SU-DHL-6 (cell line): ENCODE data around the gene XPOT.

Source experiments
- H2AFZ ChIP-seq: fragments of 200-600 bp; sonication (generic); 2 replicates; pipeline ENCODE4 v1.6.1; 2014; ENCODE audit warnings: low read depth, mild to moderate bottlenecking, moderate library complexity, mixed read lengths, antibody characterized with exemption, low read length; ENCODE audit not compliant: severe bottlenecking
- H3F3A ChIP-seq: fragments of 200-600 bp; shearing (Covaris generic); 2 replicates; pipeline ENCODE4 v1.6.0; 2016; ENCODE audit warnings: antibody characterized with exemption, mild to moderate bottlenecking; ENCODE audit not compliant: insufficient read depth
- H3K27ac ChIP-seq: fragments of 200-600 bp; sonication (generic); 2 replicates; pipeline ENCODE4 v1.5.1; 2016; ENCODE audit warnings: low read depth, mild to moderate bottlenecking, low read length, moderate library complexity, mixed read lengths
- H3K27me3 ChIP-seq: fragments of 200-600 bp; sonication (generic), shearing (Covaris generic); 2 replicates; pipeline ENCODE4 v1.6.0; 2014; ENCODE audit warnings: mild to moderate bottlenecking, low read length
- H3K36me3 ChIP-seq: fragments of 200-600 bp; sonication (generic); 2 replicates; pipeline ENCODE4 v1.6.1; 2014; ENCODE audit warnings: mild to moderate bottlenecking, low read length, mixed read lengths
- H3K4me2 ChIP-seq: fragments of 300-600, 200-600 bp; shearing (Covaris generic), sonication (generic); 2 replicates; pipeline ENCODE4 v1.6.0; 2014; ENCODE audit warnings: low read length, low read depth, mild to moderate bottlenecking; ENCODE audit not compliant: poor library complexity, severe bottlenecking
- H3K4me3 ChIP-seq: fragments of 200-600 bp; sonication (generic); 2 replicates; pipeline ENCODE4 v1.5.1; 2014; ENCODE audit warnings: antibody characterized with exemption, low read length, mild to moderate bottlenecking, mixed read lengths; ENCODE audit not compliant: insufficient read depth, poor library complexity, severe bottlenecking
- H3K79me2 ChIP-seq: fragments of 200-600 bp; sonication (generic); 2 replicates; pipeline ENCODE4 v1.6.1; 2014; ENCODE audit warnings: mild to moderate bottlenecking, low read length, moderate library complexity; ENCODE audit not compliant: insufficient read depth
- H3K9ac ChIP-seq: fragments of 200-600 bp; sonication (generic); 2 replicates; pipeline ENCODE4 v1.7.0; 2014; ENCODE audit warnings: mild to moderate bottlenecking, low read length
- H3K9me2 ChIP-seq: fragments of 200-600 bp; sonication (generic); replicated peaks from 2 replicates; pipeline ENCODE4 v1.6.1; 2014; ENCODE audit warnings: low read length; ENCODE audit not compliant: insufficient read depth
- H3K9me3 ChIP-seq: fragments of 200-600 bp; sonication (generic); 2 replicates; pipeline ENCODE4 v1.6.1; 2014; ENCODE audit warnings: low read length, mixed read lengths; ENCODE audit not compliant: insufficient read depth
- H4K20me1 ChIP-seq: fragments of 200-600 bp; sonication (generic); 2 replicates; pipeline ENCODE4 v1.6.1; 2014; ENCODE audit warnings: low read depth, mild to moderate bottlenecking, antibody characterized with exemption, low read length, moderate library complexity, mixed read lengths
- EZH2phosphoT487 ChIP-seq: fragments of 200-600 bp; sonication (generic), shearing (Covaris generic); conservative IDR thresholded peaks from 2 replicates; pipeline ENCODE4 v1.6.1; 2018; ENCODE audit warnings: mild to moderate bottlenecking, antibody characterized with exemption, low read length, moderate library complexity, mixed read lengths
- TF ChIP-seq, protein P1 (sequence below): fragments of 200-600 bp; sonication (generic); IDR thresholded peaks from one replicate; pipeline ENCODE4 v1.5.1; 2017; ENCODE audit warnings: antibody characterized with exemption, mild to moderate bottlenecking, low read length, moderate library complexity; ENCODE audit not compliant: insufficient read depth, poor library complexity, severe bottlenecking

Gene XPOT

DNA sequence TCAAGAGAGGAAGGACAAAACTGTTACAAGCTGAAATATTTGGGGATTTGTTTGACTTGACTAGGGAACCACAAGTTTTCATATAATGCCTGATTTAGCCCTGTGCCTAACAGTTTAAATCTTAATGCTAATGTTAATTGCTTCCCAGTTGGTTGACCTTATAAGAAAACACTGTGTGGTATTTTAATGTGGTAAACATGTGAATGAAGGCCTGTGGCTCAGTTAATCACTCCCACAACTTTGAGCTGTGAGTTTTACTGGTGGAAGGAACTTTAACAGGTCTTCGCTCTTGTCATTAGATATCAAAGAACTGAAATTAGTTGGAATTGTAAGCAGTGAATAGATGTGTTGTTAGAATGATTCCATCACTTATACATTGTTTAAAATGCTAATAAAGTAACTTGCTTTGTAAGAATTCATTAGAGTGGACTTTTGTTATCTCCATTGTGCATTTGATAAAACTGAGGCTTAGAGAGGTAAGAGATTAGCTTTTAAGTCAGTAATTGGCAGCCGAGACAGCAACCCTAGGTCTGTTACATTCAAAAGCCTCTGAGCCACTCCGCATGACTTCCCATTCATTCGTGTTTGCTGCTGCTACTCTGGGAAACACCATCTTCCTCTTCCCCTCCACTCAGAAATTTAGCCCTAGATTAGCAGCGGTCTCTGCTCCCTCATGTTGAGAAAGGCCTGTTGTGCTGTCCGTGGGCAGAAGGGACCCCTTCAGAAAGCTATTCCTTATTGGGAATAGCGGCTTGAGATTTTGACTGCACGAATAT lies 46.7 kb downstream of the XPOT start:
- Histone ChIP-seq H3K9ac (peak overlapping the region; percentile 91), H3K79me2 (peaks cover 45% of the 10 kb centered on the region), H3K4me3 (peak overlapping the region; percentile 78), H3K9me2 (no peaks in the 10 kb centered on the region), H4K20me1 (peaks cover 9% of the 10 kb centered on the region; the same call in 1 of the 2 replicates), H2AFZ (peak overlapping the region; percentile 91), H3K9me3 (no peaks in the 10 kb centered on the region), H3K36me3 (peaks cover 9% of the 10 kb centered on the region; the same call in 1 of the 2 replicates), H3K27ac (peak overlapping the region; percentile 62), H3K27me3 (no peaks in the 10 kb centered on the region), H3F3A (peaks cover 25% of the 10 kb centered on the region), H3K4me2 (peak overlapping the region; percentile 92)
- TF ChIP-seq, protein P1, sequence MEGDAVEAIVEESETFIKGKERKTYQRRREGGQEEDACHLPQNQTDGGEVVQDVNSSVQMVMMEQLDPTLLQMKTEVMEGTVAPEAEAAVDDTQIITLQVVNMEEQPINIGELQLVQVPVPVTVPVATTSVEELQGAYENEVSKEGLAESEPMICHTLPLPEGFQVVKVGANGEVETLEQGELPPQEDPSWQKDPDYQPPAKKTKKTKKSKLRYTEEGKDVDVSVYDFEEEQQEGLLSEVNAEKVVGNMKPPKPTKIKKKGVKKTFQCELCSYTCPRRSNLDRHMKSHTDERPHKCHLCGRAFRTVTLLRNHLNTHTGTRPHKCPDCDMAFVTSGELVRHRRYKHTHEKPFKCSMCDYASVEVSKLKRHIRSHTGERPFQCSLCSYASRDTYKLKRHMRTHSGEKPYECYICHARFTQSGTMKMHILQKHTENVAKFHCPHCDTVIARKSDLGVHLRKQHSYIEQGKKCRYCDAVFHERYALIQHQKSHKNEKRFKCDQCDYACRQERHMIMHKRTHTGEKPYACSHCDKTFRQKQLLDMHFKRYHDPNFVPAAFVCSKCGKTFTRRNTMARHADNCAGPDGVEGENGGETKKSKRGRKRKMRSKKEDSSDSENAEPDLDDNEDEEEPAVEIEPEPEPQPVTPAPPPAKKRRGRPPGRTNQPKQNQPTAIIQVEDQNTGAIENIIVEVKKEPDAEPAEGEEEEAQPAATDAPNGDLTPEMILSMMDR, result no peak
- TF ChIP-seq EZH2phosphoT487, result no peak

DNA sequence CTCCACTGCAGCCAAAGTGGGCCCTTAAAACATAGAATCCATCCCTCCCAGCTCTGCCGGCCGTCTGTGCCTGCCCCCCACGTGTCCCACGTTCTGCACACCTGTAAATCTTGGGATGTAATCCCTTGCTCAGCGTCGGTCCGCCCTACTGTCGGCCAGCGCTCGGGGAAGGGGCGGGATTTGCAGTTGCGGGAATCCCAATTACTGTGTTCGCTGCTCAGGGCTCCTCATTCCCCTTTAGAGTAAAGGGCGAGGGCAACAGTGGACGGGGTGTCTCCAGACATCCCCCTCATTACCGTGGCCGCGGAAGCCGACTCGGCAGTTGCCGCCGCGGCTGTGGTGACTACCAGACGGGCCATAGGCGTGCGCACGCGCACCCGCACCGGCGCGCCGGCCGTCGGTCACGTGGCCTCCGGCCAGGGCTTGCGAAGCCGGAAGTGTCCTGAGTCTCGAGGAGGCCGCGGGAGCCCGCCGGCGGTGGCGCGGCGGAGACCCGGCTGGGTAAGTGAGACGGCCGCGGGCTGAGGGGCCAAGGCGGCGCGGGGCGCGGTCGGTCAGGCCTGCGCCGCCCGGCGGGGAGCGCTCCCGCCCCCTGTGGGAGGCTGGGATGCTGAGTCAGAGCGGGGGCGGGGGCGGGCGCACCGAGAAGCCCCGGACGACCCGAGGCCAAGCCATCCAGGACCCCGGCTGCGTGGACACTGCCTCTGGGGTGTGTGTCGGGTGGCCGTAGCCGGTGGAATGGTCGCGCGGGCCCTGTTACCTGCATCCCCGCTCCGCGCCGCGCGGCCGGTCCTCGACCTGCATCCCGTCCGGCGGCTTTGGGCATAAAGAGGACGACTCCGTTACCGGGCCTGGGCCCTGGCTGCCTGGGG lies 47.7 kb downstream of the XPOT start, which contains the start of gene TBK1:
Gene TBK1, plus strand, starts transcription at position 434 of the 872 bp plus-strand sequence. CDS start 3,751 bp downstream, outside the sequence.
- peaks cover 26% of the 10 kb centered on the region for H3F3A ChIP-seq
- no peaks in the 10 kb centered on the region for H3K9me2 ChIP-seq
- peaks cover 9% of the 10 kb centered on the region; the same call in 1 of the 2 replicates for H4K20me1 ChIP-seq
- peak within 1 kb of the TSS; percentile 91 for H3K9ac ChIP-seq
- H3K27me3 ChIP-seq, result no peaks in the 10 kb centered on the region
- H3K36me3 ChIP-seq, result peaks cover 6% of the 10 kb centered on the region; the same call in 1 of the 2 replicates
- H3K79me2 ChIP-seq, result peaks cover 55% of the 10 kb centered on the region
- H3K4me2 ChIP-seq, result peak within 1 kb of the TSS; percentile 92
- TF ChIP-seq, protein P1, result no peak
- no peak for TF ChIP-seq EZH2phosphoT487
- peak within 1 kb of the TSS; percentile 91 for H2AFZ ChIP-seq
- H3K27ac ChIP-seq, result peak within 1 kb of the TSS; percentile 62
- peak within 1 kb of the TSS; percentile 78 for H3K4me3 ChIP-seq
- H3K9me3 ChIP-seq, result no peaks in the 10 kb centered on the region

DNA sequence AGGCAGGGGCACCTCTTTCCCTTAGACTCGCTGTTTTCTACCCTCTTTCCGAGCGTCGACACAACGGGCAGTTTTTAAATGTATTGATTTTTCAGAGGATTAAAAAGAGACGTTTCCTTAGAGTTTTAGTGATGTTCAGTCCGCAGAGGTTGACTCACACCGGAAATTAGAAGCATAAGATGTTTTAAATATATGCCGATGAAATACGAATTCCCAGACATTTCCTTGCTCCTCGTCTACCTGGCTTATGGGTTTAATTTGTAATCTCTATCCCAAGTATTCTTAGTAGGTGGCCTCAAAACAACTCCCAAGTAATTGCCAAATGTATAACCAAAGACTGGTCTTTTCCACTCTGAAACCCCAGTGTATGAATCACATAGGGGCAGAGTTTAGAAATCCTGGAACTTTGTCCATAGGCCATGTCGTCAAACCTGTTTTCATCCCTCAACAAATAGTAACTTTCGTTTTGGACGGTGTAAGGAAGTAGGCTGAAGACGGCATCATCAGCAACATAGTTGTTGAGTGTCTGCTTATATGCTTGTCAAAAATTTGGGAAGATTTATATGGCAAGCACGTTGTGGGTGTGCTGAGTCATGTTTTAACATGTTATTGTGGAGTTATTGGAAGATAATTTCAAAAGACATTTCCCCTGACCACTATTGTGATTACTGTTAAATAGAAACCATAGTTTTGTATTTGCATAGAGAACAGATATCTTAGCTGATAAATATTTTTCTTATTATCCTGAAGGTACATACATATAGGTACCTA lies 48.6 kb downstream of the XPOT start:
- TF ChIP-seq, protein P1, result no peak
- TF ChIP-seq EZH2phosphoT487, result no peak
- H3K27me3 ChIP-seq, result no peaks in the 10 kb centered on the region
- H2AFZ ChIP-seq, result peak overlapping the region; percentile 91
- peak overlapping the region; percentile 92 for H3K4me2 ChIP-seq
- no peaks in the 10 kb centered on the region for H3K9me2 ChIP-seq
- H3F3A ChIP-seq, result peaks cover 29% of the 10 kb centered on the region
- H3K27ac ChIP-seq, result peak overlapping the region; percentile 62
- H3K36me3 ChIP-seq, result peaks cover 11% of the 10 kb centered on the region; the same call in 1 of the 2 replicates
- H3K9me3 ChIP-seq, result no peaks in the 10 kb centered on the region
- H4K20me1 ChIP-seq, result peaks cover 9% of the 10 kb centered on the region; the same call in 1 of the 2 replicates
- H3K4me3 ChIP-seq, result peak overlapping the region; percentile 78
- H3K9ac ChIP-seq, result peak overlapping the region; percentile 91
- peaks cover 63% of the 10 kb centered on the region for H3K79me2 ChIP-seq
